NCI-H1436 treated with DMSO at 0.1 percent for 48 hours (cell line): ENCODE measurements around the gene FFAR4.
"Not testable (repeated sequence)": the region's sequence is repeated elsewhere in the genome, so short reads cannot be mapped to it uniquely, and the experiment has no call there.

ENCODE experiments used
- DNase-seq: peaks from one replicate; lab custom pipeline; 2025; lab: John Stamatoyannopoulos, UW

Gene FFAR4

DNA sequence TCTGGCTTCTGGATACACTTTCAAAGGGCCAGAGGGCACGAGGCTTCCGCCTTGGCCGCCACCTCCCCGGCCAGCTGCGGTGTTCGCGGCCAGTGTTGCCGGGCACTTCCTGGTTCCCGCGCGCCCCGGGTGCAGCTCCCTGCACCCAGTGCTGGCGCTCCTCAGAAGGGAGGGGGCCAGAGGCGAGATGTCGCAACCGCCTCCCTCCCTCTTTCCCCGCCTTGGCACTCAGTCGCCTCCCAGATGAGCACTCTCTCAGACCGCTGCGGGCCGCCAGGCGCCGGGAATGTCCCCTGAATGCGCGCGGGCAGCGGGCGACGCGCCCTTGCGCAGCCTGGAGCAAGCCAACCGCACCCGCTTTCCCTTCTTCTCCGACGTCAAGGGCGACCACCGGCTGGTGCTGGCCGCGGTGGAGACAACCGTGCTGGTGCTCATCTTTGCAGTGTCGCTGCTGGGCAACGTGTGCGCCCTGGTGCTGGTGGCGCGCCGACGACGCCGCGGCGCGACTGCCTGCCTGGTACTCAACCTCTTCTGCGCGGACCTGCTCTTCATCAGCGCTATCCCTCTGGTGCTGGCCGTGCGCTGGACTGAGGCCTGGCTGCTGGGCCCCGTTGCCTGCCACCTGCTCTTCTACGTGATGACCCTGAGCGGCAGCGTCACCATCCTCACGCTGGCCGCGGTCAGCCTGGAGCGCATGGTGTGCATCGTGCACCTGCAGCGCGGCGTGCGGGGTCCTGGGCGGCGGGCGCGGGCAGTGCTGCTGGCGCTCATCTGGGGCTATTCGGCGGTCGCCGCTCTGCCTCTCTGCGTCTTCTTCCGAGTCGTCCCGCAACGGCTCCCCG, at the start of gene FFAR4:
Gene FFAR4 (plus strand): TSS at position 231 of the 842 bp plus-strand sequence. CDS start 56 bp downstream, at position 287.
- no peak for DNase-seq

DNA sequence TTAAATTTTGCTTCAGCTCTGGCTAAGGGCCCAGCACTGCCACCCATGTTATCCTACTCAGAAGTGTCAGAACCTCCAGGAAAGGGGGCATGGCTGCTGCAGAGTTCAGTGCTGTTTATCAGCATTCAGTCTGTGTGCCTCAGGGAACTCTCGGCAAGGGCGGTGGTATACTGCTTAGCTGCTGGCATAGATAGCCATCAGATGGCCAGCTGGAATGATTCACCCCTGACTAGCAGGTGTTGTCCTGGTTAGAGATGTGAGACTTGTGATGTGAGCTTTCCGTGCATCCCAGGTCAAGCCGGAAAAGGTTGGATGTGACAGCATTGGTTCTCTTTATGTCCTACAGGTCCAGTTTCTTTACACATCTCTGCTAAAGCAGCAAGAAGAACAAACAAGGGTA, 47.9 kb upstream of the FFAR4 start:
- DNase-seq: no peak

DNA sequence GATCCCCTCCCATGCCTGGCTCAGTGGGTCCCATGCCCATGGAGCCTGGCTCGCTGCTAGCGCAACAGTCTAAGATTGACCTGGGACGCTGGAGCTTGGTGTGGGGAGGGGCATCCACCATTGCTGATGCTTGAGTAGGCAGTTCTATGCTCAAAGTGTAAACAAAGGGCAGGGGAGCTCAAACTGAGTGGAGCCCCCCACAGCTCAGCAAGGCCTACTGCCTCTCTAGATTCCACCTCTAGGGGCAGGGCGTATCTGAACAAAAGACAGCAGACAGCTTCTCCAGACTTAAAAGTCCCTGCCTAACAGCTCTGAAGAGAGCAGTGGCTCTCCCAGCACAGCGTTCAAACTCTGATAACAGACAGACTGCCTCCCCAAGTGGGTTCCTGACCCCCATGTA, 31.2 kb upstream of the FFAR4 start:
- DNase-seq: no peak

DNA sequence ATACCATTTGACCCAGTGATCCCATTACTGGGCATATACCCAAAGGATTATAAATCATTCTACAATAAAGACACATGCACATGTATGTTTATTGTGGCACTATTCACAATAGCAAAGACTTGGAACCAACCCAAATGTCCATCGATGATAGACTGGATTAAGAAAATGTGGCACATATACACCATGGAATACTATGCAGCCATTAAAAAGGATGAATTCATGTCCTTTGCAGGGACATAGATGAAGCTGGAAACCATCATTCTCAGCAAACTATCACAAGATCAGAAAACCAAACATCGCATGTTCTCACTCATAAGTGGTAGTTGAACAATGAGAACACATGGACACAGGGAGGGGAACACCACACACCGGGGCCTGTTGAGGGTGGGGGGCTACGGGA, 25.6 kb upstream of the FFAR4 start:
- not testable (repeated sequence) for DNase-seq

DNA sequence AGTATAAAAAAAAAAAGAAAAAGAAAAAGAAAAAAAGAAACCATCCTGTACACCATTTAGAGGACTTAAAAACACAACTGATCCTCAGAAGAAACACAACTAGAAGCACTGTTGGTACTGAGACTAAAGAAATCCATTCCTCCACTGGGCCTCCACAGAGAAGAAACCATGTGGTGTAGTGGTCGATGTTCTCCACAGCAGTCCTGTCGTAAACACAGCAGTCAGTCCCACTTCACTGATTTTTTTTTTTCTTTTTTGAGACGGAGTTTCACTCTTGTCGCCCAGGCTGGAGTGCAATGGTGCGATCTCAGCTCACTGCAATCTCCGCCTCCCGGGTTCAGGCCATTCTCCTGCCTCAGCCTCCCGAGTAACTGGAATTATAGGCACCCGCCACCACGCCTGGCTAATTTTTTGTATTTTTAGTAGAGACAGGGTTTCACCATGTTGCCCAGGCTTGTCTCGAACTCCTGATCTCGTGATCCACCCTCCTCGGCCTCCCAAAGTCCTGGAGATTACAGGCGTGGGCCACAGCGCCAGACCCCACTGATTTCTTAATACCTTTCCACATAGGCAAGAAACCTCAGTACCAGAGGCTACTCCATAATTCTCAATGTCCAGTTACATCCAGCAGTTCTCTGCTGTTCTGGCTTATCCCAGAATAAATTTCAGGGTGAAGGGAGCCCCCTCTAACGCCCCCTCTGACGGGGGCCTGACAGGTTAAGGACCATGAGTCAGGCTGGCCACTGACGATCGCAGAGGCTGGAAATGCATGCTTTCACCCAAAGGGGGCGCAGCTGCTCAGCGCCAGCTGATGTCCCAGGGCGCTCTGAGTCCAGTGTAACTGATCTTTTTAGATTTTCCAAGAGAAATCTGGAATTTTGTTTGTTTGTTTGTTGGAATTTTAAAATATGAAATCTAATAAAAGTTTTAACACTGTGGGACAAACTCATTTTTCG, 24.8 kb upstream of the FFAR4 start:
- no peak for DNase-seq

DNA sequence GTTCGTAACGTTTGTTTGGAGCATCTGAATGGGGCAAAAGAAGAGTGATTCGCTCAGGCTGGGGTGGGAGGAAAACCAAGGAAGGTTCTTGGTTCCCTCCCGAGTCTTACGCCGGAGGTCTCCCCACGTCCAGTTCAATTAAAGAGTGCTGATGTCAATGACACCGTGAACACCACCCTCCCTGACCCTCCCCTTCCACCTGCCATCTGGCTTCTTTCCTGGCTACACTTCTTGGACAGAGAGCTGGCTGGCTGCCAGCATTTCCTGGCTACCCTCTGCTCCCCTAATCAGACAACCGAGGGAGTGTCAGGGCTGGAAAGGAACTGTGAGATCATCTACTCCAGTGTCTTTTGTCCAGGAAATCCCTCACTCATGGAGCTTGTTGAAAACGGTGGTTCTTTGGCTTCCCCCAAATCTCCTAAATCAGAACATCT, 24.1 kb upstream of the FFAR4 start:
- no peak for DNase-seq

DNA sequence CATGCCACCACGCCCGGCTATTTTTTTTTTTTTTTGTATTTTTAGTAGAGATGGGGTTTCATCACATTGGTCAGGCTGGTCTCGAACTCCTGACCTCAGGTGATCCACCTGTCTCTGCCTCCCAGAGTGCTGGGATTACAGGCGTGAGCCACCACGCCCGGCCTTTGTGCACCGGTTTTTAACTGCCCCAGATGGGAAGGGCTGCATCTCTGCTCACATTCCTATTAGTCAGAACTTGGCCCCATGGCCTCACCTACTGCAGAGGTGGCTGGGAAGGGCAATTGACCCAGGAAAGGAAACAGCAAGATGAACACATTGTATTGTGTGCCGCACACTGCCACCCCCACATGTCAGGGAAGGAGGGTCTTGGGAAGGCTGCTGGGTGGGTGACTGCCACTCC, 19.5 kb upstream of the FFAR4 start:
- DNase-seq: not testable (repeated sequence)

DNA sequence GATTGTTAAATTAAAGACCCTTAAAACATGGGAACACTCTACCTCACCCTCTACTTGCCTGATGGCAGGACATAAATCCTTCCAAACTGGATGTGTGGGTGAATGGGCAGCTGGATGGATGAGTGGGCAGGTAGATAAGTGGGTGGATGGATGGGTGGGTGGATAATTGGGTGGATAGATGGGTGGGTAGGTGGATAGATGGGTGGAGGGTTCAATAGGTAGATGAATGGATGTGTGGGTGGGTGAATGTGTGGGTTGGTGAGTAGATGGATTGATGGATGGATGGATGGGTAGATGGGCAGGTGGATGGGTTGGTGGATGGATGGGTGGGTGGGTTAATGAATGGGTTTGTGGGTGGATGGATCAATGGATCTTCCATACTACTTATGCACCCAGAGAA, 18.9 kb upstream of the FFAR4 start:
- DNase-seq: no peak

DNA sequence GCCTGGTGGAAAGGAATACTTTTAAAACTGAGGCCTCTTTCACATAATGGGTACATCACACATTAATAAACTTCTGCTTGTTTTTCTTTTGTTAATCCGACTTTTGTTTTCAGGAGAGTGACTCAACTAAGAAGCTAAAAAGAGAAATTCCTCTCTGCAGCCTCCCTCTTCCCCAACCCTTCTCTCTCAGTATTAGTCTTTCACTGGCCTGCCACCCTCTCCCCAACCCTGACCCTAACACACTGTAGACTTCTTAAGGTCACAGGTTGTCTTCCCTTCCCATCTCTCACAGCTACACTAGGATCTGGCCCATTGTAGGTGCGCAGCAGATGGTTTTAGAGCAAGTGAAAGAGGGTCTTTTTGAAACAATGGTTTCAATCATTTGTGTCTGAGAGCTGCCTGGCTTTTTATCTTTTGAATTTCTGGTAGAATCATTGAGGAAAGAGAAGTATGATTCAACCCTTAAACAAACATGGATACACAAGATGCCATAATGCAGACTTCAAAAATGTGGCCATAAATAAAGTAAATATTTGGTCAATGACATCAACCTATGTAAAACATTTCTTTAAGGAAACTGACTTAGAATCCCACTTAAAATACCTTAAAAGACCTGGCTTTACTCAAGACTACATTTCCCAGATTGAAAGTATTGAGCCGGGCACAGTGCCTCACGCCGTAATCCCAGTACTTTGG, 17.9 kb upstream of the FFAR4 start:
- DNase-seq: no peak

DNA sequence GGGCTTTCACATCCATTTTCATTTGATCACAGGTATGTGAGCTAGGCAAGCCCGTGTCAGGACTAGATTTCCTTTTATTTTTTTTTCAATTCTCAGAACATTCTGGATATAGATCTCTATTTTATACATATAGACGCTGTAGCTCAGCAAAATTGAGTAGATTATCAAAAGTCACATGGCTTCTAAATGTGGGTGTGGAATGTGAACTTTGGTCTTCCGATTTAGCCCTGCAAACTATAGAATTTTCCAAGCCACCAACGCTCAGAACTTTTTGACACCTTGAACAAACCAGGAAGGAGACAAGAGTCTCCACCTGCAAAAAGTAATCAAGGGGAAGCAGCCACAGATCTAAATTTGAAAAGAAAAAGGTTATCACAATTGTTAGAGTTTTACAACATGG, 15.9 kb upstream of the FFAR4 start:
- DNase-seq: no peak

DNA sequence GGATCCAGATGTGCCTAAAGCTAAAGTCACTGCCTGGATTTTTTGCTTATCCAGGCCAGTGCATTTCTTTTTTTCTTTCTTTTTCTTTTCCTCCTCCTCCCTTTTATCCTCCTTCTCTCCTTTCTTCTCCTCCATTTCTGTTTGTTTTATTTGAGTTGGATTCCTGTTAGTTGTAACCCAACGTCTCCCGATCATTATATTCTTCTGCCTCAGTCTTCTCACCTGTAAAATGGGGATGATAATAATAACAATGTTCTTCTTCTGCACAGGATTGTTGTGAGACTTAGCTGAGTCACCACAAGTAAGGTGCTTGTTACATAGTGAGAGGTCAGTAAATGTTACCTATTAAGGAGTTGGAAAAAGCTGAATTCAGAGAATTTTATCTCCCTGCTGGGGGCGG, 13.7 kb upstream of the FFAR4 start:
- no peak for DNase-seq

DNA sequence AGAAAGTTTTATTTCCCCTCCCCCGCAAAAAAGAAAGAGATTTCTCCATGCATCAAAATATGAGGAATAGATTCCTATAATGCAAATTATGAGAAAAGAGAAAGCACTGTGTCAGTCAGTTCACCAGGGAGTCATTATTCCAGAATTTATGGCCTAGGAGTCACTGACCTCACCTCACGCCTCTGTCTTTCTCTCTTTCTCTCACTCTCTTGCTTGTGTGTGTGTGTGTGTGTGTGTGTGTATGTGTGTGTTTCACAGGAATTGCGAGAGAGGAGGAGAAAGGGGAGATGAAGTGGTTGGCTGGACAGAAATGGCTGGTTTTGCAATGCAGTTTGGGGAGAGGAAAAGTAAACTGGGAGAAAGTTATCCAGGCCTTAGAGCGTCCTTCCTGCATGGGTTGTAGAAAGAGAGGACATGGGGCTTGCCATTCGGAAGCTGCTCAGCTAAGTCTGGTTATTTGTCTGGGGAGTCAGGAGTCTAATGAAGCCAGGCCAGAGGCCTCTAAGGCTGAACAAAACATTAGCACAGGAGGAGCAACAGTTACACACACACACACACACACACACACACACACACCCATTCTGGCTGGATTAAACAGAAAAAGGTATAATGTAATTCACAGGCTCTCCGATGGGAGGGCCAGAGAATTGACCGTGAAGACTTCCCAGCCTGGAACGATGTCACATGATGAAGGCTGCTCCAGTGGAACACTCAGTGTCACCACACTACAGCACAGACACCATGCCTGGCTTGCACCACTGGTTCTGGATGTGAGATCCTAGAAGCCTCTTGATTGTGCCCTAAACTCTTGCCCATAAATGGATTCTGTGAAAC, 12.8 kb upstream of the FFAR4 start:
- DNase-seq: no peak

DNA sequence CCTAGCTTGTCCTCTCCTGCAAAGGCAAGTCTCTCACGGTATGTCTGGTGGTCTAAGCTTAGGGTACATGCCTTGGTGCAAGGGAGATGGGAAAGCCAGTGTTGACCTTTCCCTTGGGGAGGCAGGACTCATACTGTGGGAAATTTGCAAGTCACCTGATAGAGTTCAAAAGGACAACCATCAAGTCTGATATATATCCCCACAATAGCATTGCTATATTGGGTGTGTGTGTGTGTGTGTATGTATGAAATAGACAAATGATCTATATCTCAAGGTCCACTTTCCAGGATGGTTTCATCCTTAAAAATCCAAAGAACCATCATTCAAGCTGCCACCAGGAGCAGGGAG, 12.2 kb upstream of the FFAR4 start:
- DNase-seq: no peak

DNA sequence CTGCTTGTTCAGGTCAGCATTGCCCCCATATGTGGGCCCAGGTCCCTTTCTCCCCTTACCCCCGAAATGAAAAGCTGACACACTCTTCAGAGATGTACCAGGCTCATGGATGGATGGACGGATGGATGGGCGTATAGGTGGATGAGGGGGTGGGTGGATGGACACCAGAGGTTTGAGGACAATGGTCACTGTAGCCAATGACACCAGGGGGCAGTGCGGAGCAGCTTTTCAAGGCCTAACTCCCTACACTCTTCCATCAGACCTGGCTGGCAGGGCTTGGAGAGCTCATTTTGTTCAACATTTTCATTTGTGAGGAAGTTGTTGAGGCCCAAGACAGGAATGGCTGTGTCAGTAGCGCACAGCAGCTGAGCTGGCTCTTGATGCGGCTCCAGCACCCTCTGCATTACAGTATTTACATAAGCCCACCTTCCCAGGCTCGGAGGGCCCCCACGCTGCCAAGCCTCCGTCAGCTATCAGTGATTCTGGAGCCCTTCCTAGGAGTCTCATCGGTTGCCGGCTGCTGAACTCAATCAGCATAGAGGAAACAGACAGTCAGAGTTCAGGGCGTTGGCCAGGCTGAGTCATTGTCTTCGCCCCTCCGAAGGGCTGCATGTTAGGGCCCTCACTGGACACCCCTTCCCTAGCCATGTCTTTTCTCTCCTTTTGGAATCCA, 11.6 kb upstream of the FFAR4 start:
- DNase-seq: no peak

DNA sequence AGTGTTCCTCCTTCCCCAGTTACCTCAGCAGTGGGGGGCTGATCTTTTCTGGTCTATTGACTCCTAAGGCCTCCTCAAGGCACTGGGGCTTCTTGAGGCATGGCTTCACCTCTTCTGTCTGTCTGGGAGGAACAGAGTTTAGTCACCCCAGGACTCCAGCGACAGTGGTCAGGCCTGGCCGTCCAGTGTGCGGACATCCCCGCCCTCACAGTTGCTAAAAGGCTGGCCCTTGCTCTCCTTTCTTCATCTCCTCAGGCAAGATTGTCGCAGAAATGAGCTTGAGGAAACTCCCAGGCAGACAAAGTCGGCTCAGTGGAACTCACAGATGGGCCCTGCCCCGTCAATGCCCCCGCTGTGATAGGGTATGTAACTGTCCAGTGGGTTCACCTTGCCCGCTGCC, 7.0 kb upstream of the FFAR4 start:
- no peak for DNase-seq

DNA sequence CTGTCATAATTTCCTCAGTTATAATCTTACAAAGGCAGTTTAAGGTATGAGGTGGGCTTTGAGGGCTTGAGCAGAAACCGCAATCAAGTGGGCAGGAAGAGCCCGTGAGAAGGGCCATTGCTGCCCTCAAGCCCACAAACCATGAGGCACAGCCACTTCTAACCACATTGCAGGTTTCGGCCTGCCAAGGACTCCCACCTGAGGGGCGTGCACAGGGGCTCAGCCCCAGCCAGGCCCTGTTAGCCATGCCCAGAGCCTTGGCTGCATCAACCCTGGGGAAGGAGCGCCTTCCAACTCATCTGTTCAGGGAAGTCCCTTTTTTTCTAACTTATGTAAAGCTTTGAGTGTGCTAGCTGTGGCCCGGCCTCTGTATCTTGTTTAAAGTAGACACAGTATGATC, 5.9 kb upstream of the FFAR4 start:
- no peak for DNase-seq

DNA sequence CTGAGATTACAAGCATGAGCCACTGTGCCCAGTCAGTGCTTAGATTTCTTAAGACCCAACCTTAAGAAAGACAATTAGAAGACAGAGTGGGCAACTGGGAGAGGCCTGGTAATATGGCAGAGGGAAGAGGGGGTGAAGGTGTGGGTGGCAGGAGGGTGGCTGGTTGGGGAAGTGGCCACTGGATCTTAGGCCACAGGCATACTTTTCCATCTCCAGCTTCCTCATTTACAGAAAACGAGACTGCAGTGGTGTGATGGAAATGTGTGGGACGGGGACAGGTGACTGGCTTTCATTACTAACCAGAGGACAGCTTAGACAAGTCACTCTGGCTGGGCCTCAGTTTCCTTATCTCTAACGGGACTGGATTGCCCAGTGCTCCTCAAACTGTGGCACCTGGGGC, 1.0 kb upstream of the FFAR4 start:
- no peak for DNase-seq

DNA sequence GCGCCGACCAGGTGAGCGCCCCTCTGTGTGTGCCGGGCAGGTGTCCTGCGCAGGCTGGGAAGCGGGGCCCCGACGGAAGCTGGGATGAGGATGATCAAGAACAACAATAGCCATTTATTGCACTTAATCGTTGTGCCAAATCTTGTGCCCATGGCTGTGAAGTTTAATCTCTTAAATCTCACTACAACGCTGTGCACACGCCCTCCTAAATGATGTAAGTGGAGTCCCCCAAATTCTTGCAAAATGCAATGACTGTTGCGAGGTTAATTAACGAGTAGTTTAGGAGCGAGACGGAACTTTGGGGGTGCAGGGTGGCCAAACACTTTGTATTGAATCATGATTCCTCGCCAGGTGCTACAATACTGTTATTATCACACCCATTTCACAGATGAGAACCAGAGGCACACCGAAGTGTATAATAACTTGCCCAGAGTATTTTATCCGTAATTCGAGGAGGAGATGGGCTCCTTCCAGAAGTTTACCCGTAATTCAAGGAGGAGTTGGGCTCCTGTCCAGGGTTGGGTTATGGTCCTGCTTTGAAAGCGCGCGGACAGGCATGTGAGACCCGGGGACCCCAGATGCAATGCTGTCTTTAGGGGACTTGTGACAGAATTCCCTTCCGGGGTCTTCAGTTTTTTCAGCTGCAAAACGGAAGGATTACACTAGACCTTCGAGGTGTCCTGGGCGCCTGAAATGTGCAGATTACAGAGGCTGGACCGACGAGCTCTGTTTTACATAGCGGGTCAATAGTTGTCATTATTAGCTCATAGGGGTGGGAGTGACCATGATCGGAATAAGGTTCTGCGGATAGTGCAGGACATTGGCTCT, 1.0 kb downstream of the FFAR4 start:
- DNase-seq: no peak

DNA sequence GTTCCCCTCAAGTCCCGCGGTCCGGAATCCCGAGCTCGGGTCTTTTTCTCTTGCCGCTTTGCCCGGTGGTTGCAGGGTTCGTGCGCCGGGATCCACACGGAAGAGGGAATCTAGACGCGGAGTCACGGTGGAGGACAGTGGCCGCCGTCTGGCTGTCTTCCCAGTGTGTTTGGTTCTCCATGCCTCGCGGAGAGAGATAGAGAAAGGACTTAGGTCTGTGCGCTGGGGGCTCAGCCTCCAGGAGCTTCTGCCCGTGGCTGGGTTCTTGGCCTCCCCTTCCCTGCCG, 1.6 kb downstream of the FFAR4 start:
- no peak for DNase-seq

DNA sequence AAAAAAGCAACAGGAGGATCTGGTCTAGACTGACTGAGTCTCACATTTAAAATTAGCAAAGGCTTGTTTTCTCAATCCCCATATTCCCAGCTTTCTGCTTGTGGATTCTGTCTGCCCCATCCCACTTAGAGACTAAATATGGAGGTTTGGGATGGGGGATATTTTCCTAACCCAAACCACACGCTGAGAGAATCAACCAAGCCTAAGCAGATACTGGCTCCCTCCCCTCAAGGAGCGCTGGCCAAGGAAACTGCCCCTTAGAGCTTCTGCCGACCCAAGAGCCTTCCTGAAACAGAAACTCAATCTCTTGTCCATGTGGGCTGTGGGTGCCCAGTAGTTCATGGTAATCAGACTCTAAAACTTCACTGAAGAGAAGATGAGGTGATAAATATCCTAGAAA, 3.9 kb downstream of the FFAR4 start:
- DNase-seq: no peak
